NCI-H2171 (cell line): Measurements from ENCODE around the gene LAS1L.
A peak's percentile ranks its signal among the peaks of the same experiment; 100 is the strongest.
"Not testable (repeated sequence)": the region's sequence is repeated elsewhere in the genome, so short reads cannot be mapped to it uniquely, and the experiment has no call there.

ENCODE experiments used
- DNase-seq: peaks from one replicate; lab custom pipeline; 2025; lab: John Stamatoyannopoulos, UW

The LAS1L gene

GRCh38 chrX:65534450-65535292 is at the start of gene LAS1L:
TSS of gene LAS1L (minus strand) at chrX:65534787. CDS start at chrX:65534715, 72 bp downstream.
- peak; percentile 85 for DNase-seq

- peak; percentile 27 for DNase-seq
Observed at GRCh38 chrX:65582450-65583082, 48.0 kb upstream of the LAS1L start.

- peak; percentile 25 for DNase-seq
Observed at GRCh38 chrX:65581661-65582339, 47.2 kb upstream of the LAS1L start.

GRCh38 chrX:65578346-65578745 is 43.8 kb upstream of the LAS1L start:
- no peak for DNase-seq

GRCh38 chrX:65576160-65576559 is 41.6 kb upstream of the LAS1L start:
- DNase-seq = no peak

DNA sequence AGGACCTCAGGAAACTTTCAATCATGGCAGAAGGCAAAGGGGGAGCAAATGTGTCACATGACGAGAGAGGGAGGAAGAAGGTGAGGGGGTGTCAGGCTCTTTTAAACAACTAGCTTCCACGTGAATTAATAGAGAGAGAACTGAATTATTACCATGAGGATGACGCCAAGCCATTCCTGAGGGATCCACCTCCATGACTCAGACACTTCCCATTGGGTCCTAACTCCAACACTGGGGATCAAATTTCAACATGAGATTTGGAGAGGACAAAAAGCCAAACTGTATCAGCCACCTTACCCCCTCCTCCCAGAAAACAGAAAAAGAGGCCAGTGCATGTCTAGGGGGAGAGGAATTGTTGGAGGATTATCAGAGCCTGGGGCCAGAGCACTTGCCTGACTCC is 40.4 kb upstream of the LAS1L start:
- DNase-seq = no peak

DNA sequence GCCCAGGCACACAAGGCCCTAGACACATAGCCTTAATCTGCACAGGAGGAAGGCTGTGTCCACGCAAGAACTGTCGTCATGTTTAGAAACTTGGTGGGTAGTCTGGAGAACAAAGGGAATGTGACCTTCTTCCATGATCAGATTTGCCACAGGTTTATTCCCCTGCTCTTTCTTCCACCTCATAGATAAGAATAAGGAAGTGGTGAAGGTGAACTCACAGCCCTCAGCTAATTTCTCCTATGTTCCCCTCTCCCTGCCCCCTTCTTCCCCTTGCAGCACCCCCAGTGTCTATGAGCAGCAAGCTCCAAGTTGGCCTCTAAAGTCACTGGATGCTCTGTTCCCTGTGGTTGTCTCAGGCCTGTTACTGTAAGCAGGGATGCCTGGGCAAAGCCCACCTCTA is 39.8 kb upstream of the LAS1L start:
- DNase-seq = no peak

GRCh38 chrX:65572971-65573370 is 38.4 kb upstream of the LAS1L start:
- no peak for DNase-seq

DNA sequence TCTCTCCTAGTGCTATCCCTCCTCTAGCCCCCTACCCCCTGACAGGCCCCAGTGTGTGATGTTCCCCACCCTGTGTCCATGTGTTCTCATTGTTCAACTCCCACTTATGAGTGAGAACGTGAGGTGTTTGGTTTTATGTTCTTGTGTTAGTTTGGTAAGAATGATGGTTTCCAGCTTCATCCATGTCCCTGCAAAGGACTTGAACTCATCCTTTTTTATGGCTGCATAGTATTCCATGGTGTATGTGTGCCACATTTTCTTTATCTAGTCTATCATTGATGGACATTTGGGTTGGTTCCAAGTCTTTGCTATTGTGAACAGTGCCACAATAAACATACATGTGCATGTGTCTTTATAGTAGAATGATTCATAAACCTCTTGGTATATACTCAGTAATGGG is 28.3 kb upstream of the LAS1L start:
- not testable (repeated sequence) for DNase-seq

GRCh38 chrX:65551489-65552339 is 17.1 kb upstream of the LAS1L start:
- DNase-seq = no peak

DNA sequence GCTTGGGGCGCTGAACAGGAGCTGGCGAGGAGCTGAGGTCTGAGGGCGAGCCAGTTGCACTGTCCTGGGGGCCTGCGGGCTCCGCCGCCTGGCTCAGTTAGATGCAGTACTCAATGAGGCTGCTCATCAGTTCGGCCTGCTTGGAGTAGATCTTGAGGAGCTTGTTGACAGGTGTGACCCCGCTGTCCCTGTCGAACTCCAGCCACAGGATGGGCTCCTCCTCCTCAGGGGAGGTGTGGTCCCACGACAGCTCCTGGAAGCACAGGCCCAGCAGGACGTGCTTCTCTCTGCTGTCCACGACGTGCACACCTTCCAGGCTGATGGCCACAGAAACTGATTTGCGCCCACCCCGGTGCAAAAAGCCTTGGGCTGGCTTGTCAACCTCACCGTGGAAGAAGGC is 16.5 kb upstream of the LAS1L start:
- no peak for DNase-seq

DNA sequence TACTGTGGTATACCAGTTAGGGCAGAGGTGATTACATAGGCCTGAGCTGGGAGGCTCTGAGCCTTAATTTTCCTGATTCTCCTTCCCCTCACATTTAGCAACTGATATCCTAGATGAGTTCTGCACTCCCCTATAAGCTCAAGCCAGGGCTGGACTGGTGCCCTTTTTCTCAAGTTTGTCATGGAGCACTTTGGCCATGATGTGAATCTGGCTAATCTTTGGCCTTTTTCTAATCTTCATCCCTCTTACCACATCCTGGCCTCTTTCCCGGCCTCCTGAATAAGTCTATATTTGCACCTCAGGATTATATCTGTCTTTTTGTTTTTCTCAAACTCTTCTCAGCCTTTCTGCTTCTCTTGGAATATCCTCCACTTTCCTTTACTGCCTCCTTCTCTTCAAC is 10.9 kb upstream of the LAS1L start:
- no peak for DNase-seq

GRCh38 chrX:65537229-65537628 is 2.6 kb upstream of the LAS1L start:
- DNase-seq = no peak

DNA sequence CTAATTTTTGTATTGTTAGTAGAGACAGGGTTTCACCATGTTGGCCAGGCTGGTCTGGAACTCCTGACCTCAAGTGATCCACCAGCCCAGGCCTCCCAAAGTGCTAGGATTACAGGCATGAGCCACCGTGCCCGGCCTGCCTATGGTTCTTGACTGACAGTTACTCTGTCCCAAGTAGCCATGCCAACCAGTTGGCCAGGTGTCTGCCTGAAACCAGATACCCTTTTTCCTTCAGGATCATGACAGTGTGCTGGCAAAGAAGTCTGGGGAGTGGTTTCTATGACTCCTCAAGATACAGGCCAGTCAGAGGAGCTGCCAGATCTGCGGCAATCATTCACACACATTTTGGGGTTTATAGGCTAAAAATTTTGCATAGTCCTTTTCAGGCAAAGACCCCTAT is 1.7 kb upstream of the LAS1L start:
- DNase-seq = no peak

DNA sequence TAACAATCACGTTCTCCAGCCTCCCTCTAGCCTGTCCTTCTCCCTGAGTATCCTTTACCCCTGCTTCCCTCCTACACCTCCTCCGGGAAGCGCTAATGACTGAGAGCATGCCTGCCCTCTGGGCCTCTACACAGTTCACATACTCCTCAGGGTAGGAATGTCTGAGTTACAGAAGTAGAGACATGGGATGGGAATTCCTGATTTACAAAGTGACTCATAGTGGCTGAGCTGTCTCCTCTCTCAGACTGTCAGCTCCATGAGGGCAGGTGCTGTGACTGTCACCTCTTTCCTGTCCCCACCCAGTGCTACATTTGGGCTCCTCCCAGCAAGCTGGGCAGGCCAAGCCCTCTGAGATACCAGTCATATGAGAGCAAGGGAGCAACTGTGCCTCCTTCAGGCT is 2.6 kb downstream of the LAS1L start:
- no peak for DNase-seq

GRCh38 chrX:65528705-65529340 is 5.8 kb downstream of the LAS1L start:
- no peak for DNase-seq

DNA sequence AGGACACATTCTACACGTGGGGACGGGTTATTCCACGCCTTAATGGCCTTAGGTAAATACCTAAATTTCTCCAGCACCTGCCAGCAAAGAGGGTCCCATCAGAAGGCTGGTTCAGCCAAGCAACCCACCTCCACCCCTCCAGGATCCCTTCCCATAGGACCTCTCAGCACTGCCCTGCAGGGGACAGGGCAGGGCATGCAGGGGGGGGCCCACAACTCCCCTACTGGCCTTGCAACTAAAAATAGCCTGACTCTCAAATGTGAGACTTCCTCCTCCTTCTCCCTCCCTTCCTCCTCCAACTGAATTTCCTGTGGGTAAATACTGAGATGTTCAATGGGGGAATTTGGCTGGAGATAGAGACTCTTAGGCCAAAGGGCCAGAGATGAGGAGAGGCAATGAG is 6.3 kb downstream of the LAS1L start:
- no peak for DNase-seq

- no peak for DNase-seq
Observed at GRCh38 chrX:65524139-65524538, 10.4 kb downstream of the LAS1L start.

- no peak for DNase-seq
Observed at GRCh38 chrX:65522739-65523372, 11.7 kb downstream of the LAS1L start.

- not testable (repeated sequence) for DNase-seq
Observed at GRCh38 chrX:65519530-65519929, 15.1 kb downstream of the LAS1L start.

- DNase-seq = not testable (repeated sequence)
Observed at GRCh38 chrX:65518980-65519379, 15.6 kb downstream of the LAS1L start.
